ENCODE results near the gene CASZ1. TPM values are rescaled to one million over a fixed set of nuclear protein-coding genes. Genes with fewer than 3 reads are reported as not detected.

The CASZ1 gene
- total and polyA plus RNA-seq, 10 of the 15 experiments (the other 5 are each of a cell fraction or from before 2014, with no cell fraction given), result 0.52 to 9.8 (median 3.7) TPM

DNA sequence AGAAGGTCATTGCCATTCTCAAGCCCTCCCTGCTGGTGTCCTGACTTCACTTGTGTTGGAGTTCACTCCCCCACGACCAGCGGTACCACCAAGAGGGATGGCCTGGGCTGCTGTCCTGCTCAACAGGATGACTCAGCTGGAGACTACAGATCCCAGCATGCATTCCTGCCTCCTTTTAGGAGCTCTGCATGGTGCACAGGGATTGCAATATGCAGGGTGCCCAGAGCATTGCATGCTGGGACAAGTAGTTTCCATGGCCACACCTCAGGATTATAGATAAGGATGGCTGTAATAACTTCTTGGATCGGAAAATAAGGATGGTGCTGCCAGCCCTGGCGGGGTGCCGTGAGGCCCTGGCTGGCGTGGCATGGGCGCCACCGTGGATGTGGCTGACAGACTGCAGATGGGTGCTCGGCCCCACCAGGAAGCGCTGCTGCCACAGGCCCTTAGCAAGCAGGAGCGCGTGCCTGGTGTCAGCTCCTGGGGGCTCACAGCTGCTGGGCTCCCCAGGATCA lies 150.0 kb downstream of the CASZ1 start (continued):
- no peak for TF ChIP-seq USF1 (IDR thresholded peaks at IDR 0.05; ENCODE audit: borderline replicate concordance, extremely low read length, insufficient read depth, low read depth, low read length)
- TF ChIP-seq HDAC6 (IDR thresholded peaks at IDR 0.05; ENCODE audit: unreplicated experiment), result no peak
- no peak for TF ChIP-seq ZZZ3 (IDR thresholded peaks at IDR 0.05; ENCODE audit: control insufficient read depth, insufficient read length, low read depth)
- TF ChIP-seq SIX5 (IDR thresholded peaks at IDR 0.05; ENCODE audit: low read depth, low read length, severe bottlenecking), result peak; percentile 66
- no peak for TF ChIP-seq NFYA (IDR thresholded peaks at IDR 0.05; ENCODE audit: borderline replicate concordance, low read depth, low read length)
- no peak for TF ChIP-seq MYC (IDR thresholded peaks at IDR 0.05; ENCODE audit: insufficient read depth, insufficient read length, insufficient replicate concordance, low read length, severe bottlenecking)
- TF ChIP-seq SIN3A (IDR thresholded peaks at IDR 0.05; ENCODE audit: low read depth, low read length), result no peak
- TF ChIP-seq GABPA (IDR thresholded peaks at IDR 0.05; ENCODE audit: low read depth), result no peak
- TF ChIP-seq, protein P1, sequence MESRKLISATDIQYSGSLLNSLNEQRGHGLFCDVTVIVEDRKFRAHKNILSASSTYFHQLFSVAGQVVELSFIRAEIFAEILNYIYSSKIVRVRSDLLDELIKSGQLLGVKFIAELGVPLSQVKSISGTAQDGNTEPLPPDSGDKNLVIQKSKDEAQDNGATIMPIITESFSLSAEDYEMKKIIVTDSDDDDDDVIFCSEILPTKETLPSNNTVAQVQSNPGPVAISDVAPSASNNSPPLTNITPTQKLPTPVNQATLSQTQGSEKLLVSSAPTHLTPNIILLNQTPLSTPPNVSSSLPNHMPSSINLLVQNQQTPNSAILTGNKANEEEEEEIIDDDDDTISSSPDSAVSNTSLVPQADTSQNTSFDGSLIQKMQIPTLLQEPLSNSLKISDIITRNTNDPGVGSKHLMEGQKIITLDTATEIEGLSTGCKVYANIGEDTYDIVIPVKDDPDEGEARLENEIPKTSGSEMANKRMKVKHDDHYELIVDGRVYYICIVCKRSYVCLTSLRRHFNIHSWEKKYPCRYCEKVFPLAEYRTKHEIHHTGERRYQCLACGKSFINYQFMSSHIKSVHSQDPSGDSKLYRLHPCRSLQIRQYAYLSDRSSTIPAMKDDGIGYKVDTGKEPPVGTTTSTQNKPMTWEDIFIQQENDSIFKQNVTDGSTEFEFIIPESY (IDR thresholded peaks at IDR 0.05), result no peak
- no peak for TF ChIP-seq ZNF24 (IDR thresholded peaks at IDR 0.05)
- TF ChIP-seq, protein P2, sequence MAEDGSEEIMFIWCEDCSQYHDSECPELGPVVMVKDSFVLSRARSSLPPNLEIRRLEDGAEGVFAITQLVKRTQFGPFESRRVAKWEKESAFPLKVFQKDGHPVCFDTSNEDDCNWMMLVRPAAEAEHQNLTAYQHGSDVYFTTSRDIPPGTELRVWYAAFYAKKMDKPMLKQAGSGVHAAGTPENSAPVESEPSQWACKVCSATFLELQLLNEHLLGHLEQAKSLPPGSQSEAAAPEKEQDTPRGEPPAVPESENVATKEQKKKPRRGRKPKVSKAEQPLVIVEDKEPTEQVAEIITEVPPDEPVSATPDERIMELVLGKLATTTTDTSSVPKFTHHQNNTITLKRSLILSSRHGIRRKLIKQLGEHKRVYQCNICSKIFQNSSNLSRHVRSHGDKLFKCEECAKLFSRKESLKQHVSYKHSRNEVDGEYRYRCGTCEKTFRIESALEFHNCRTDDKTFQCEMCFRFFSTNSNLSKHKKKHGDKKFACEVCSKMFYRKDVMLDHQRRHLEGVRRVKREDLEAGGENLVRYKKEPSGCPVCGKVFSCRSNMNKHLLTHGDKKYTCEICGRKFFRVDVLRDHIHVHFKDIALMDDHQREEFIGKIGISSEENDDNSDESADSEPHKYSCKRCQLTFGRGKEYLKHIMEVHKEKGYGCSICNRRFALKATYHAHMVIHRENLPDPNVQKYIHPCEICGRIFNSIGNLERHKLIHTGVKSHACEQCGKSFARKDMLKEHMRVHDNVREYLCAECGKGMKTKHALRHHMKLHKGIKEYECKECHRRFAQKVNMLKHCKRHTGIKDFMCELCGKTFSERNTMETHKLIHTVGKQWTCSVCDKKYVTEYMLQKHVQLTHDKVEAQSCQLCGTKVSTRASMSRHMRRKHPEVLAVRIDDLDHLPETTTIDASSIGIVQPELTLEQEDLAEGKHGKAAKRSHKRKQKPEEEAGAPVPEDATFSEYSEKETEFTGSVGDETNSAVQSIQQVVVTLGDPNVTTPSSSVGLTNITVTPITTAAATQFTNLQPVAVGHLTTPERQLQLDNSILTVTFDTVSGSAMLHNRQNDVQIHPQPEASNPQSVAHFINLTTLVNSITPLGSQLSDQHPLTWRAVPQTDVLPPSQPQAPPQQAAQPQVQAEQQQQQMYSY (CRISPR knock-in tag; IDR thresholded peaks at IDR 0.05), result no peak
- 0 out of 2 replicates have a peak, but pooled peaks have one; percentile 31 for TF ChIP-seq HCFC1 (IDR thresholded peaks at IDR 0.05; ENCODE audit: low read length)
